GM21717 (cell line): ENCODE data around the gene ITLN1.

Source experiments
- ATAC-seq: cut with Tn5 transposase; IDR thresholded peaks from one replicate; pipeline ENCODE4 v1.9.1; 2021; ENCODE audit warnings: mild to moderate bottlenecking, moderate library complexity; ENCODE audit not compliant: unreplicated experiment

ITLN1 gene

DNA sequence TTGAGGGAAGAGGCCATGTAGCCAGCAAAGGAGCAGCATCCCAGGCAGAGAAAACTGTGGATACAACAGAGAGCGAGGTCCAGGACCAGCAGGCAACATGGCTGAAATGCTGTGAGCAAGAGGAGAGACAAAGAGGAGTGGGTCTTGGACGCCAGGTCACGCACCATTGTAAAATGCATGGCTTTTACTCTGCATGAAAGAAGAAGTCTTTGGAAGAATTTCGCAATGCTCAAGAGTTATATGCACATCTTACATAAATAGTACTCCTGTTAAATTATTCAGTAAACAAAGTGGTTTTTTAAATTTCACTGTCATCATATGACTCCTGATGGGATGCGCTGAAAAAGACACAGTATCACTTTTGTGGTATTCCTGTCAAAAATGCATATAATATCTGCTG is 25.8 kb downstream of the ITLN1 start:
- no peak for ATAC-seq

- no peak for ATAC-seq
These were observed 26.5 kb downstream of the ITLN1 start for GRCh38 chr1:160858507-160858906.

- ATAC-seq: no peak
These were observed 26.9 kb downstream of the ITLN1 start for GRCh38 chr1:160858097-160858496.

- ATAC-seq: no peak
These were observed 29.6 kb downstream of the ITLN1 start for GRCh38 chr1:160855181-160855981.

GRCh38 chr1:160853754-160854153 is 31.2 kb downstream of the ITLN1 start:
- no peak for ATAC-seq

GRCh38 chr1:160853014-160853413 is 32.0 kb downstream of the ITLN1 start:
- ATAC-seq: no peak

DNA sequence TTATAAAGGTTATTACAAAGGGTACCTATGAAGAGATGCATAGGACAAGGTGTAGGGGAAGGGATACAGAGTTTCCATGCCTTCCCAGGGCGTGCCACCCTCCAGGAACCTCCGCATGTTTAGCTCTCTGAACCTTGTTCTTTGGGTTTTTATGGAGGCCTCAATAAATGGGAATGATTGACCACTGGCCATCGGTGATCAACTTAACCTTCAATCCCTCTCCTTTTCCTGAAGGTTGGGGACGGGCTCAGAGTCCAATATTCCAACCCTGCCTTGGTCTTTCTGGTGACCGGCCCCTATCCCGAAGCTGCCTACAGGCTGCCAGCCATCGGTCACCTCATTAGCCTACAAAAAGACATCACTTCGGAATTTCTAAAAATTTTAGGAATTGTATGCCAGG is 34.0 kb downstream of the ITLN1 start:
- ATAC-seq: no peak

DNA sequence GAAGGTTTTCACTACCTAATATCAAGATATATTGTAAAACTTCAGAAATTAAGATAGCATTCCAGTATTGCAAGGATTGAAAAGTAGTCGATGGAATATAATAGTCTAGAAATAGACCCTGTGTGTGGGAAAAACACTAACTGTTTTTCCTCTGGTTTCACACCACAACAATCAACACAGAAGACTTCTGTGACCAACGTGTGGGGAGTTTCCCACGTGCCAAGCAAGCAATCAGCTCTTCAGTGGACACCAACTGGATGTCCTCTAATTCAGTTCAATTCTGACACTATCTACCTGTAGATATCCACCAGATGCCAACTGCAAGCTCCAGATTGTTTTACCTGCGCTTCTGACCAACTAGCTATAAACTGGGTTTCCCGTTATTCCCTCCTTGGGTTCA is 34.4 kb downstream of the ITLN1 start:
- ATAC-seq: no peak

DNA sequence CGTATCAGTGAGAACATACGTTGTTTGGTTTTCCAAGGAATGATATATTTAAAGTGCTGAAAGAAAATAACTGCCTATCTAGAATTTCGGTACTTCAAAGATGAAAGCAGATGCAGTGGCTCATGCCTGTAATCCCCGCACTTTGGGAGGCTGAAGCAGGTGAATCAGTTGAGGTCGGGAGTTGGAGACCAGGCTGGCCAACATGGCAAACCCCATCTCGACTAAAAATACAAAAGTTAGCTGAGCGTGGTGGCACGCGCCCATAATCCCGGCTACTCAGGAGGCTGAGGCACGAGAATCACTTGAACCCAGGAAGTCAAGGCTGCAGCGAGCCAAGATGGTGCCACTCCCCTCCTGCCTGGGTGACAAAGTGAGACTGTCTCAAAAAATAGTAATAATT is 38.7 kb downstream of the ITLN1 start:
- ATAC-seq: no peak

GRCh38 chr1:160844447-160845232 is 40.3 kb downstream of the ITLN1 start:
- no peak for ATAC-seq

- no peak for ATAC-seq
These were observed 43.9 kb downstream of the ITLN1 start for GRCh38 chr1:160841079-160841478.

DNA sequence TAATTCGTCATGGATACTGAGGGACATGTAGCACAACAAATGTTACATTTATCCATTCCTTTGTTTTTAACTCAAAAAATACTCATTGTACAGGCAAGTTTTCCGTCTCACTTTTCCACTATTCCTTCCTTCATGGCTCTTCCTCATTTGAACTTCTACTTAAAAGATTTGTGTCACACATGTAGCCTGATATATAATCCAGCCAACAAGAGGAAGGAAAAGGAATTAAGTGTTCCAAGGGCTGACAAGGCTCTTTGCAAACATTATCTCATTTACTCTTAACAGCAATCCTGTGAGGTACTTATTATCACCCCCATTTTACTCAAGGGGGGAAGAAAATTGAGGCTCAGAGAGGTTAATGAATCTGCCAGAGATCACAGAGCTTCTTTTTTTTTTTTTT is 45.2 kb downstream of the ITLN1 start:
- ATAC-seq: no peak

GRCh38 chr1:160838888-160839287 is 46.1 kb downstream of the ITLN1 start:
- ATAC-seq: no peak

GRCh38 chr1:160837558-160838205 is 47.3 kb downstream of the ITLN1 start:
- peak; percentile 75 for ATAC-seq

- ATAC-seq: no peak
These were observed 47.9 kb downstream of the ITLN1 start for GRCh38 chr1:160836981-160837557.

GRCh38 chr1:160836561-160836960 is 48.4 kb downstream of the ITLN1 start:
- no peak for ATAC-seq

GRCh38 chr1:160835751-160836150 is 49.2 kb downstream of the ITLN1 start:
- no peak for ATAC-seq

DNA sequence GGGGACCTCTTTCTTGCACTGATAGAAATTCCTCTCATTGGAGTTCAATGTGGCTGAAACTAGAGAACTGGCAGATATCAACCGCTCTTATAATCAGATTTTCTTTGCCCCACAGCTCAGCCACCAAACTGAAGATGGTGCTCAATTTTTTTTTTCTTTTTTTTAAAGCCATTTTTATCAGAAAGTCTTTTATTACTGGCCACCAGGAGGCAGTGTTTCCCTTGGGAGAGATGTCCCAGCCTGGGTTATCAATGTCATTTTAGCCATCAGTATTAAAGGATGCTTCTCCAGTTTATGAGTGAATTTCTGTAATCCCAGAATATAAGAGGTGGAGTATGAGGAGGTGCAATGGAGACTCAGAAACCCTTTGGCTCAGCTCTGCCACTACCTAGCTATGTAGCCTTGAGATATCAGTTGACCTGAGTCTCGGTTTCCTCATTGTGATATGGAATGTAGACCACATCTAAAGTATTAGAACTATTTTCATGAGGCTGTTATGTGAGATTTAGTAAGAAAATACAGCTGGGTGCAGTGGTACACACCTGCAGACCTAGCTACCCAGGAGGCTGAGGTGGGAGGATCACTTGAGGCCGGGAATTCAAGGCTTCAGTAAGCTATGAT is 49.9 kb downstream of the ITLN1 start:
- ATAC-seq: no peak

DNA sequence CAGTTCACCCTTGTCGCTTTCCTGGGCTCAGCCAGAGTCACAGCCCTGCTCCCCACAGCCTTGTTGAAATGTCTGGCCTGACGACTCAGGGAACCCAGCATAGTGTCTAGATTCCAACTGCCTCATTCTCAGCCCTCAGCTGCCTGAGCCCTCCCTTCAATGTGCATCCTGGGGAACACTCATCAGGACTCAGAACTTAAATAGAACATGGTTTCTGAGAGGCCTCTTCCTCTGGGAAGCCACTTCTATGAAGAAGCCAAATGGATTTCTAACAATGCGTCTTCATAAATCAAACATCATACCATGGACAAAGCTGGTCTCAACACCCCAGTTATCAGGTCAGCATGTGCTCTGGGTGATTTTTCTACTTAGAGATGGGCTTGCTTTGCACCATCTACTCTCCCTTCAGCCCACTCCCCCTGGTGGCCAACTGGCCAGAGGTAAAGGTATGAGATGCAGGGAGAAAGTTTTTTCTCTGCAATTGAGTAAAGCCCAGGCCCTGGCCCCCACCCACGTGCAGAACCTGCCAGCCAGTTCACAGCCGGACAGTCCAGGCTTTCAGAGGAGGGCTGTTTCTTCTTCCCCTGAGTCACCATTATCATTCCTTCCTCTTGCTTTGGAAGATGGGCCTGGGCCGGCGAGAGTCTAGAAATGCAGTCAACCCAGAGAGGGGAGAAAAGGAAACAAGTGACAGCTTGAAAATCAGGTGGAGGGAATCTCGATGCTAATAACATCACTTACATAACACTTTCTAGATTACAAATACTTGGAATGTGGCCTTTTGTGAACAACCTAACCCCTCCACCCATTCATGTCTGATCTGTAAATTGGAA is 54.4 kb downstream of the ITLN1 start:
- ATAC-seq: no peak

- ATAC-seq: no peak
These were observed 55.2 kb downstream of the ITLN1 start for GRCh38 chr1:160829766-160830165.
